SK-N-SH (cell line): ENCODE measurements around the gene TIGD3. TPM values are rescaled to one million over a fixed set of nuclear protein-coding genes. Genes with fewer than 3 reads are reported as not detected.
A peak's percentile ranks its signal among the peaks of the same experiment; 100 is the strongest.

ENCODE experiments used
- CTCF ChIA-PET: fragments of 300-600, 350-600 bp; formaldehyde crosslinking; extraction: SDS; loops from one replicate; lab custom pipeline; 2021; lab: Yijun Ruan, JAX
- POLR2A ChIA-PET: fragments of 350-600 bp; sonication (Branson Sonifier 250); formaldehyde crosslinking; extraction: SDS; loops from one replicate; lab custom pipeline; 2020; ENCODE audit warnings: antibody characterized with exemption, inconsistent platforms; lab: Yijun Ruan, JAX
- DNase-seq: peaks from one replicate; pipeline ENCODE4 v3.0.0; 2012
- H2AFZ ChIP-seq: fragments of 200-600 bp; sonication (generic); 2 replicates; pipeline ENCODE4 v1.8.1; 2016; ENCODE audit warnings: antibody characterized with exemption, mild to moderate bottlenecking, low read depth
- H3F3A ChIP-seq: fragments of 200-600 bp; sonication (generic); replicated peaks from 2 replicates; pipeline ENCODE3; 2016; ENCODE audit warnings: antibody characterized with exemption, mild to moderate bottlenecking; ENCODE audit not compliant: insufficient read depth
- H3K27ac ChIP-seq, 2 experiments: fragments of 200-500 bp in 1 of 2; fragments of 200-600 bp in 1 of 2; sonication (Bioruptor generic) in 1 of 2; sonication (generic), shearing (Covaris generic) in 1 of 2; 2 replicates each; pipeline versions ENCODE4 v1.5.1 to v1.6.1; 2014 to 2016; ENCODE audit warnings: low read depth in 2 of 2, inconsistent platforms in 1 of 2, low read length in 1 of 2, mild to moderate bottlenecking in 1 of 2, mixed read lengths in 1 of 2
- H3K27me3 ChIP-seq: fragments of 200-600 bp; sonication (generic), shearing (Covaris generic); 2 replicates; pipeline ENCODE4 v1.6.1; 2016; ENCODE audit warnings: mixed run types; ENCODE audit not compliant: insufficient read depth
- H3K36me3 ChIP-seq, 2 experiments: fragments of 200-500 bp in 1 of 2; fragments of 200-600 bp in 1 of 2; sonication (Bioruptor generic) in 1 of 2; sonication (generic) in 1 of 2; replicated peaks in 1 of 2; 2 replicates each; pipeline versions ENCODE3 to v1.5.1; 2014 to 2016; ENCODE audit warnings: low read length in 1 of 2, mild to moderate bottlenecking in 1 of 2; ENCODE audit not compliant: insufficient read depth in 2 of 2, control insufficient read depth in 1 of 2
- H3K4me1 ChIP-seq, 2 experiments: fragments of 200-500 bp in 1 of 2; fragments of 200-600 bp in 1 of 2; sonication (Bioruptor generic) in 1 of 2; sonication (generic), shearing (Covaris generic) in 1 of 2; 2 replicates each; pipeline versions ENCODE4 v1.5.1 to v1.6.1; 2014 to 2016; ENCODE audit warnings: low read depth in 1 of 2, low read length in 1 of 2, mixed run types in 1 of 2; ENCODE audit not compliant: insufficient read depth in 2 of 2, control insufficient read depth in 1 of 2
- H3K4me2 ChIP-seq: fragments of 200-600 bp; sonication (generic), shearing (Covaris generic); 2 replicates; pipeline ENCODE4 v1.6.1; 2017; ENCODE audit warnings: mixed run types
- H3K4me3 ChIP-seq, 2 experiments: fragments of 200-500 bp in 1 of 2; fragments of 200-600 bp in 1 of 2; sonication (Bioruptor generic) in 1 of 2; sonication (generic), shearing (Covaris generic) in 1 of 2; 2 replicates each; pipeline versions ENCODE4 v1.5.1 to v1.8.1; 2014 to 2016; ENCODE audit warnings: low read depth in 2 of 2, inconsistent platforms in 1 of 2, low read length in 1 of 2, mild to moderate bottlenecking in 1 of 2, mixed read lengths in 1 of 2, moderate library complexity in 1 of 2
- H3K79me2 ChIP-seq: fragments of 200-600 bp; sonication (generic); 2 replicates; pipeline ENCODE4 v1.8.1; 2017; ENCODE audit warnings: mild to moderate bottlenecking; ENCODE audit not compliant: insufficient read depth
- H3K9ac ChIP-seq: fragments of 200-600 bp; sonication (generic); 2 replicates; pipeline ENCODE4 v1.6.1; 2017; ENCODE audit warnings: mixed run types
- H3K9me2 ChIP-seq: fragments of 200-600 bp; sonication (generic); 2 replicates; pipeline ENCODE4 v1.6.1; 2017; ENCODE audit warnings: mixed run types
- H3K9me3 ChIP-seq: fragments of 200-600 bp; sonication (generic); 2 replicates; pipeline ENCODE4 v1.6.1; 2017; ENCODE audit warnings: mixed run types, mild to moderate bottlenecking, moderate library complexity
- H4K20me1 ChIP-seq: fragments of 200-600 bp; sonication (generic); 2 replicates; pipeline ENCODE4 v1.6.1; 2017; ENCODE audit warnings: mild to moderate bottlenecking, mixed run types; ENCODE audit not compliant: insufficient read depth
- EZH2phosphoT487 ChIP-seq: fragments of 200-600 bp; sonication (generic); IDR thresholded peaks from 2 replicates; pipeline ENCODE4 v1.6.1; 2017; ENCODE audit warnings: low read depth, mixed run types, mild to moderate bottlenecking, antibody characterized with exemption, moderate library complexity, borderline replicate concordance
- GABPA ChIP-seq: IDR thresholded peaks from 2 replicates; pipeline ENCODE4 v1.4.0; 2012; ENCODE audit warnings: low read depth, mild to moderate bottlenecking
- NFIC ChIP-seq: IDR thresholded peaks from 2 replicates; pipeline ENCODE4 v1.4.0; 2012; ENCODE audit warnings: borderline replicate concordance
- NRF1 ChIP-seq: IDR thresholded peaks from 2 replicates; pipeline ENCODE4 v1.6.1; 2012; ENCODE audit warnings: low read depth, mild to moderate bottlenecking, low read length
- POLR2AphosphoS5 ChIP-seq: IDR thresholded peaks from 2 replicates; pipeline ENCODE4 v1.6.1; 2012; ENCODE audit warnings: low read depth, low read length
- RFX5 ChIP-seq: IDR thresholded peaks from 2 replicates; pipeline ENCODE4 v1.6.1; 2012; ENCODE audit warnings: mild to moderate bottlenecking, improper control_type of control experiment, low read length
- SMC3 ChIP-seq: IDR thresholded peaks from 2 replicates; pipeline ENCODE4 v1.6.1; 2012; ENCODE audit warnings: low read depth, low read length, improper control_type of control experiment
- TCF12 ChIP-seq: IDR thresholded peaks from 2 replicates; pipeline ENCODE4 v1.4.0; 2012
- WGBS: methylation state at CpG from one replicate; pipeline ENCODE4 v1.1.6; 2017; ENCODE audit warnings: low lambda C conversion rate; 5-methylcytosine and 5-hydroxymethylcytosine counted together
- polyA plus RNA-seq, 3 experiments: library from polyadenylated mRNA; depleted of rRNA; stranded (reverse); fragments of >200 nt; gene quantifications; 2 replicates each; pipeline ENCODE4 v1.2.3, GENCODE V29; 2012
- TF ChIP-seq, protein P1 (sequence below): IDR thresholded peaks from 2 replicates; pipeline ENCODE4 v1.4.0; 2012; ENCODE audit warnings: low read depth, borderline replicate concordance
- TF ChIP-seq, protein P2 (sequence below): IDR thresholded peaks from 2 replicates; pipeline ENCODE4; 2012
- TF ChIP-seq, protein P3 (sequence below): fragments of 200-600 bp; sonication (generic); IDR thresholded peaks from 2 replicates; pipeline ENCODE4 v1.6.1; 2017; ENCODE audit warnings: antibody characterized with exemption, mild to moderate bottlenecking, moderate library complexity
- TF ChIP-seq, protein P4 (sequence below): fragments of 150-350 bp; IDR thresholded peaks from 2 replicates; pipeline ENCODE4 v1.6.1; 2017; ENCODE audit warnings: antibody characterized with exemption, low read length, low read depth, borderline replicate concordance

Gene TIGD3
- polyA plus RNA-seq, 1 of the 3 experiments (the other 2 are of a cell fraction) = 0.41 TPM

DNA sequence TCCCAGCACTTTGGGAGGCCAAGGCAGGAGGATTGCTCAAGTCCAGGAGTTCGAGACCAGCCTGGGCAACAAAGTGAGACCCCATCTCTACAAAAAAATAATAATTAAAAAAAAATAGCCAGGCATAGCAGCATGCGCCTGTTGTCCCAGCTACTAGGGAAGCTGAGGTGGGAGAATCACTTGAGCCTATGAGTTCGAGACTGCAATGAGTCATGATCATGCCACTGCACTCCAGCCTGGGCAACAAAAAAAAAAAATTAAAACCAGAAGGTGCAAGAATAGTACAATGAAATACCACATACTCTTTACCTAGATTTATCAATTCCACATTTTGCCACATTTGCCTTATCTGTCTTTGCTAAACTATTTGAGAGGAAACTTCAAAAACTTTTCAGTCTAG, 12.7 kb upstream of the TIGD3 start:
- Histone ChIP-seq H3K4me3 (no peak overlapping the region), H2AFZ (no peak overlapping the region), H3F3A (peaks cover 3% of the 10 kb centered on the region), H3K27ac (no peak overlapping the region), H3K79me2 (peaks cover 45% of the 10 kb centered on the region), H3K4me2 (no peak overlapping the region), H3K27me3 (no peaks in the 10 kb centered on the region), H3K9me2 (no peaks in the 10 kb centered on the region), H3K9ac (no peak overlapping the region), H3K9me3 (no peaks in the 10 kb centered on the region), H3K36me3 (peaks cover 54 to 65% of the 10 kb centered on the region in 2 experiments), H4K20me1 (peaks cover 38% of the 10 kb centered on the region), H3K4me1 (no peaks in the 10 kb centered on the region)
- TF ChIP-seq, protein P1, sequence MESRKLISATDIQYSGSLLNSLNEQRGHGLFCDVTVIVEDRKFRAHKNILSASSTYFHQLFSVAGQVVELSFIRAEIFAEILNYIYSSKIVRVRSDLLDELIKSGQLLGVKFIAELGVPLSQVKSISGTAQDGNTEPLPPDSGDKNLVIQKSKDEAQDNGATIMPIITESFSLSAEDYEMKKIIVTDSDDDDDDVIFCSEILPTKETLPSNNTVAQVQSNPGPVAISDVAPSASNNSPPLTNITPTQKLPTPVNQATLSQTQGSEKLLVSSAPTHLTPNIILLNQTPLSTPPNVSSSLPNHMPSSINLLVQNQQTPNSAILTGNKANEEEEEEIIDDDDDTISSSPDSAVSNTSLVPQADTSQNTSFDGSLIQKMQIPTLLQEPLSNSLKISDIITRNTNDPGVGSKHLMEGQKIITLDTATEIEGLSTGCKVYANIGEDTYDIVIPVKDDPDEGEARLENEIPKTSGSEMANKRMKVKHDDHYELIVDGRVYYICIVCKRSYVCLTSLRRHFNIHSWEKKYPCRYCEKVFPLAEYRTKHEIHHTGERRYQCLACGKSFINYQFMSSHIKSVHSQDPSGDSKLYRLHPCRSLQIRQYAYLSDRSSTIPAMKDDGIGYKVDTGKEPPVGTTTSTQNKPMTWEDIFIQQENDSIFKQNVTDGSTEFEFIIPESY = no peak
- TF ChIP-seq TCF12 (peak; percentile 22; the same call in 1 of the 2 replicates), RFX5 (no peak)
- POLR2A ChIA-PET = no interaction called here
- CTCF ChIA-PET = interaction anchor here (1.0 to 2.2 kb wide), 4 partner anchors 10 to 67 kb away, joined by 3 to 11 read pairs (median 5); partner anchors contain the start of gene TIGD3
- 75% methylated on average over 3 of the region's 3 CpGs for WGBS
- DNase-seq = no peak

DNA sequence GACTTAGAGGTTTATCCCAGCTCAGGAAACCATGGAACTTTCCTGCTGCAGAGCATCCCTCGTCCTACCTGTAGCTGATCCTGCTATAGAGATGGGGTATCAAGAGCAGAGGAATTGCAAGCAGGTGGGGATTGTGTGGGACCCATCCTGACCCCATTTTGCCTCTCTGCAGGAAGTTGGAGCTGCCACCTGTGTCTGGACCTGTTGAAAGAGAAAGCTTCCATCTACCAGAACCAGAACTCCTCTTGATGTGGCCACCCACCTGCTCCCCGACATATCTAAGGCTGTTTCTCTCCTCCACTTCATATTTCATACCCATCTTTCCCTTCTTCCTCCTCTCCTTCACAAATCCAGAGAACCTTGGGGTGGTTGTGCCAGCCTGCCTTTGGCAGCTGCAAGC, 3.0 kb upstream of the TIGD3 start:
- 85% methylated on average over 2 of the region's 2 CpGs for WGBS
- H4K20me1 ChIP-seq = no peaks in the 10 kb centered on the region
- H3K4me3 ChIP-seq = no peak overlapping the region
- no peaks in the 10 kb centered on the region for H3K79me2 ChIP-seq
- no peak overlapping the region for H3K27ac ChIP-seq
- no peaks in the 10 kb centered on the region for H3K9me2 ChIP-seq
- peaks cover 20 to 43% of the 10 kb centered on the region in 2 experiments for H3K36me3 ChIP-seq
- ChIA-PET CTCF (interaction anchor here (0.7 to 3.8 kb wide), 7 partner anchors 9 to 179 kb away, joined by 3 to 19 read pairs (median 3); partner anchors contain the start of gene DPF2), POLR2A (no interaction called here)
- no peak overlapping the region for H3K9ac ChIP-seq
- H3F3A ChIP-seq = peaks cover 43% of the 10 kb centered on the region
- no peak overlapping the region for H2AFZ ChIP-seq
- H3K4me2 ChIP-seq = no peak overlapping the region
- no peak for DNase-seq
- no peaks in the 10 kb centered on the region for H3K27me3 ChIP-seq
- no peaks in the 10 kb centered on the region for H3K9me3 ChIP-seq
- TF ChIP-seq, protein P2, sequence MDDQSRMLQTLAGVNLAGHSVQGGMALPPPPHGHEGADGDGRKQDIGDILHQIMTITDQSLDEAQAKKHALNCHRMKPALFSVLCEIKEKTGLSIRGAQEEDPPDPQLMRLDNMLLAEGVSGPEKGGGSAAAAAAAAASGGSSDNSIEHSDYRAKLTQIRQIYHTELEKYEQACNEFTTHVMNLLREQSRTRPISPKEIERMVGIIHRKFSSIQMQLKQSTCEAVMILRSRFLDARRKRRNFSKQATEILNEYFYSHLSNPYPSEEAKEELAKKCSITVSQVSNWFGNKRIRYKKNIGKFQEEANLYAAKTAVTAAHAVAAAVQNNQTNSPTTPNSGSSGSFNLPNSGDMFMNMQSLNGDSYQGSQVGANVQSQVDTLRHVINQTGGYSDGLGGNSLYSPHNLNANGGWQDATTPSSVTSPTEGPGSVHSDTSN = no peak
- peaks cover 0 to 18% of the 10 kb centered on the region in 2 experiments; a peak in 1 of 4 replicates for H3K4me1 ChIP-seq

DNA sequence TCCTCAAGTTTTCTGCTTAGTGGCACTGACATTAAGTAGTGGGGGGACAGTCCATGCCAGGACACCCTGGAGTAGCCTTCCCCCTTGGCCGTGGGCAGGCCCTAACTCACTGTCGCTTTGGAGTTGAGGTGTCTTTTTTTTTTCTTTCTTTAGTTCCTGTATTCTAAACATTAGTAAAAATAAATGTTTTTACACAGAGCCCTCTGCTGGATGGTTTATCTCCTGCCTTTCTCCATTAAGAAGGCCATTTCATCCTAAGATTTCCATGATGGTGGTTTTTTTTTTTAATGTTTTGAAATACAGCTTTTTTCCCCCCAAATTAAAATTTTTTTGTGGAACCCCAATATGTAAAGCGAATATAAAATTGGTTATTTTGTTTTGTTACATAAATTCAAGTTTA, 1.8 kb upstream of the TIGD3 start:
- WGBS = 89% methylated on average over 3 of the region's 3 CpGs
- Histone ChIP-seq H3K4me2 (no peak overlapping the region), H2AFZ (no peak overlapping the region), H3K9ac (no peak overlapping the region), H4K20me1 (no peaks in the 10 kb centered on the region), H3F3A (peaks cover 43% of the 10 kb centered on the region), H3K9me2 (no peaks in the 10 kb centered on the region), H3K4me1 (peaks cover 0 to 18% of the 10 kb centered on the region in 2 experiments; a peak in 1 of 4 replicates), H3K27ac (no peak overlapping the region; a peak in 1 of 4 replicates), H3K36me3 (peaks cover 20 to 40% of the 10 kb centered on the region in 2 experiments), H3K79me2 (no peaks in the 10 kb centered on the region), H3K4me3 (no peak overlapping the region), H3K27me3 (no peaks in the 10 kb centered on the region), H3K9me3 (no peaks in the 10 kb centered on the region)
- POLR2A ChIA-PET = interaction anchor here (1.1 to 1.8 kb wide), 3 partner anchors 19 to 150 kb away, joined by 3 to 5 read pairs (median 4); partner anchors contain the start of genes CDC42EP2 and DPF2
- DNase-seq = no peak
- CTCF ChIA-PET = interaction anchor here (1.0 to 3.8 kb wide), 15 partner anchors 9 to 189 kb away, joined by 3 to 19 read pairs (median 4); partner anchors contain the start of genes CDC42EP2 and DPF2
- TF ChIP-seq, protein P3, sequence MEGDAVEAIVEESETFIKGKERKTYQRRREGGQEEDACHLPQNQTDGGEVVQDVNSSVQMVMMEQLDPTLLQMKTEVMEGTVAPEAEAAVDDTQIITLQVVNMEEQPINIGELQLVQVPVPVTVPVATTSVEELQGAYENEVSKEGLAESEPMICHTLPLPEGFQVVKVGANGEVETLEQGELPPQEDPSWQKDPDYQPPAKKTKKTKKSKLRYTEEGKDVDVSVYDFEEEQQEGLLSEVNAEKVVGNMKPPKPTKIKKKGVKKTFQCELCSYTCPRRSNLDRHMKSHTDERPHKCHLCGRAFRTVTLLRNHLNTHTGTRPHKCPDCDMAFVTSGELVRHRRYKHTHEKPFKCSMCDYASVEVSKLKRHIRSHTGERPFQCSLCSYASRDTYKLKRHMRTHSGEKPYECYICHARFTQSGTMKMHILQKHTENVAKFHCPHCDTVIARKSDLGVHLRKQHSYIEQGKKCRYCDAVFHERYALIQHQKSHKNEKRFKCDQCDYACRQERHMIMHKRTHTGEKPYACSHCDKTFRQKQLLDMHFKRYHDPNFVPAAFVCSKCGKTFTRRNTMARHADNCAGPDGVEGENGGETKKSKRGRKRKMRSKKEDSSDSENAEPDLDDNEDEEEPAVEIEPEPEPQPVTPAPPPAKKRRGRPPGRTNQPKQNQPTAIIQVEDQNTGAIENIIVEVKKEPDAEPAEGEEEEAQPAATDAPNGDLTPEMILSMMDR = peak; percentile 62
- TF ChIP-seq SMC3 (no peak), NFIC (no peak), POLR2AphosphoS5 (no peak), EZH2phosphoT487 (no peak), GABPA (no peak), NRF1 (no peak)
- TF ChIP-seq, protein P1 = no peak
- TF ChIP-seq, protein P4, sequence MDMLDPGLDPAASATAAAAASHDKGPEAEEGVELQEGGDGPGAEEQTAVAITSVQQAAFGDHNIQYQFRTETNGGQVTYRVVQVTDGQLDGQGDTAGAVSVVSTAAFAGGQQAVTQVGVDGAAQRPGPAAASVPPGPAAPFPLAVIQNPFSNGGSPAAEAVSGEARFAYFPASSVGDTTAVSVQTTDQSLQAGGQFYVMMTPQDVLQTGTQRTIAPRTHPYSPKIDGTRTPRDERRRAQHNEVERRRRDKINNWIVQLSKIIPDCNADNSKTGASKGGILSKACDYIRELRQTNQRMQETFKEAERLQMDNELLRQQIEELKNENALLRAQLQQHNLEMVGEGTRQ = no peak
